Stimulated activated CD4-positive, alpha-beta T cell treated with anti-CD3 and anti-CD28 coated beads, TNF-alpha, amount 100 ng/mL, for 24 hours (primary cell): Measurements from ENCODE around the gene CXCL6.

Experiments used
- DNase-seq, 3 experiments: peaks; one replicate each; pipeline ENCODE4 v3.0.0-alpha.2; 2020; ENCODE audit warnings: low read depth in 3 of 3

CXCL6 gene

GRCh38 chr4:73842696-73843095 lies 6.2 kb downstream of the CXCL6 start:
- no peak for DNase-seq

GRCh38 chr4:73843369-73843768 lies 6.9 kb downstream of the CXCL6 start:
- no peak for DNase-seq

GRCh38 chr4:73844345-73844744 lies 7.9 kb downstream of the CXCL6 start:
- DNase-seq = no peak

GRCh38 chr4:73844806-73845205 lies 8.3 kb downstream of the CXCL6 start:
- DNase-seq = no peak

GRCh38 chr4:73847526-73848182 lies 11.2 kb downstream of the CXCL6 start:
- DNase-seq = no peak

- DNase-seq = no peak
These were observed 11.8 kb downstream of the CXCL6 start for GRCh38 chr4:73848183-73848777.

- no peak for DNase-seq
These were observed 13.9 kb downstream of the CXCL6 start for GRCh38 chr4:73850261-73850970.

- DNase-seq = no peak
These were observed 14.8 kb downstream of the CXCL6 start for GRCh38 chr4:73851293-73851692.

GRCh38 chr4:73852771-73853170 lies 16.3 kb downstream of the CXCL6 start:
- DNase-seq = no peak

GRCh38 chr4:73853246-73853704 lies 16.8 kb downstream of the CXCL6 start, which contains the start of gene PF4V1:
Gene PF4V1, plus strand, starts transcription at chr4:73853296. Its CDS starts 67 bp downstream, at chr4:73853363.
- no peak for DNase-seq

GRCh38 chr4:73853718-73854473 lies 17.4 kb downstream of the CXCL6 start:
- no peak for DNase-seq

GRCh38 chr4:73855406-73855805 lies 18.9 kb downstream of the CXCL6 start:
- no peak for DNase-seq

GRCh38 chr4:73856518-73856917 lies 20.0 kb downstream of the CXCL6 start:
- no peak for DNase-seq

GRCh38 chr4:73859614-73860088 lies 23.2 kb downstream of the CXCL6 start:
- no peak for DNase-seq

GRCh38 chr4:73860181-73860580 lies 23.7 kb downstream of the CXCL6 start:
- DNase-seq = no peak

GRCh38 chr4:73860917-73861316 lies 24.4 kb downstream of the CXCL6 start:
- no peak for DNase-seq

GRCh38 chr4:73862322-73862721 lies 25.8 kb downstream of the CXCL6 start:
- DNase-seq = no peak

- DNase-seq = no peak
These were observed 27.9 kb downstream of the CXCL6 start for GRCh38 chr4:73864365-73864764.

- DNase-seq = no peak
These were observed 28.5 kb downstream of the CXCL6 start for GRCh38 chr4:73864961-73865360.

GRCh38 chr4:73865431-73866096 lies 29.1 kb downstream of the CXCL6 start:
- no peak for DNase-seq

- no peak for DNase-seq
These were observed 29.8 kb downstream of the CXCL6 start for GRCh38 chr4:73866246-73866645.
